Lower leg skin (tissue), 3 donors: ENCODE measurements around the gene ZNF512.
"Not testable (repeated sequence)": the region's sequence is repeated elsewhere in the genome, so short reads cannot be mapped to it uniquely, and the experiment has no call there.

Experiments used
- POLR2A ChIP-seq, 2 donors: fragments of 450-650 bp; IDR thresholded peaks; one replicate each; pipeline ENCODE4 v1.6.1; 2016 to 2017; ENCODE audit warnings: antibody characterized with exemption in 2 of 2, mild to moderate bottlenecking in 1 of 2, moderate library complexity in 1 of 2
- TF ChIP-seq, protein P1 (sequence below), 3 donors: fragments of 450-650 bp; IDR thresholded peaks; one replicate each; pipeline ENCODE4 v1.5.1; 2016; ENCODE audit warnings: antibody characterized with exemption in 3 of 3, mild to moderate bottlenecking in 3 of 3, moderate library complexity in 2 of 3

DNA sequence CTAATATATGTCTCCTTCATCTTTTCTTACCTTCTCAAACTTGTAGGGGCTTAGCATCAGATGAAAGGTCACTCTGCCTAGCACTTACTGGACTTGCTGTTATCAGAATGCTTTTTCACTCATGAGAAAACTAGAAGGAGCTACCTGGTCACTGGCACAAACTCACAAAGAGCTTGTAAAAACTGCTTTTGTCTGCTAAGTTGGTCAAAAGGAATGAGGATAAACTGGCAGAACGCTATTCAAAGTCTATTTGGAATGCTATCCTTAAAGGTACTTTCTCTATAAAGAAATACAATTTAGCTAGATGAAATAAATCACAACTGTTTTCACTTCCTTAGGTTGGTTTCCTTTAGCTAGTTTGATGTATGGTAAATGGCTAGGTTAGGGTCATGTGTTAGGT lies 43.5 kb downstream of the ZNF512 start:
- TF ChIP-seq, protein P1, sequence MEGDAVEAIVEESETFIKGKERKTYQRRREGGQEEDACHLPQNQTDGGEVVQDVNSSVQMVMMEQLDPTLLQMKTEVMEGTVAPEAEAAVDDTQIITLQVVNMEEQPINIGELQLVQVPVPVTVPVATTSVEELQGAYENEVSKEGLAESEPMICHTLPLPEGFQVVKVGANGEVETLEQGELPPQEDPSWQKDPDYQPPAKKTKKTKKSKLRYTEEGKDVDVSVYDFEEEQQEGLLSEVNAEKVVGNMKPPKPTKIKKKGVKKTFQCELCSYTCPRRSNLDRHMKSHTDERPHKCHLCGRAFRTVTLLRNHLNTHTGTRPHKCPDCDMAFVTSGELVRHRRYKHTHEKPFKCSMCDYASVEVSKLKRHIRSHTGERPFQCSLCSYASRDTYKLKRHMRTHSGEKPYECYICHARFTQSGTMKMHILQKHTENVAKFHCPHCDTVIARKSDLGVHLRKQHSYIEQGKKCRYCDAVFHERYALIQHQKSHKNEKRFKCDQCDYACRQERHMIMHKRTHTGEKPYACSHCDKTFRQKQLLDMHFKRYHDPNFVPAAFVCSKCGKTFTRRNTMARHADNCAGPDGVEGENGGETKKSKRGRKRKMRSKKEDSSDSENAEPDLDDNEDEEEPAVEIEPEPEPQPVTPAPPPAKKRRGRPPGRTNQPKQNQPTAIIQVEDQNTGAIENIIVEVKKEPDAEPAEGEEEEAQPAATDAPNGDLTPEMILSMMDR (IDR thresholded peaks at IDR 0.05) = not testable (repeated sequence)
- not testable (repeated sequence) for TF ChIP-seq POLR2A (IDR thresholded peaks at IDR 0.05)
